Non-pigmented ciliary epithelial cell (primary cell): Measurements from ENCODE around the gene SDHAF2.
"Not testable (repeated sequence)": the region's sequence is repeated elsewhere in the genome, so short reads cannot be mapped to it uniquely, and the experiment has no call there.

Source experiments
- DNase-seq: peaks from one replicate; pipeline ENCODE4 v3.0.0-alpha.2; 2010; ENCODE audit warnings: low read depth

SDHAF2 gene

DNA sequence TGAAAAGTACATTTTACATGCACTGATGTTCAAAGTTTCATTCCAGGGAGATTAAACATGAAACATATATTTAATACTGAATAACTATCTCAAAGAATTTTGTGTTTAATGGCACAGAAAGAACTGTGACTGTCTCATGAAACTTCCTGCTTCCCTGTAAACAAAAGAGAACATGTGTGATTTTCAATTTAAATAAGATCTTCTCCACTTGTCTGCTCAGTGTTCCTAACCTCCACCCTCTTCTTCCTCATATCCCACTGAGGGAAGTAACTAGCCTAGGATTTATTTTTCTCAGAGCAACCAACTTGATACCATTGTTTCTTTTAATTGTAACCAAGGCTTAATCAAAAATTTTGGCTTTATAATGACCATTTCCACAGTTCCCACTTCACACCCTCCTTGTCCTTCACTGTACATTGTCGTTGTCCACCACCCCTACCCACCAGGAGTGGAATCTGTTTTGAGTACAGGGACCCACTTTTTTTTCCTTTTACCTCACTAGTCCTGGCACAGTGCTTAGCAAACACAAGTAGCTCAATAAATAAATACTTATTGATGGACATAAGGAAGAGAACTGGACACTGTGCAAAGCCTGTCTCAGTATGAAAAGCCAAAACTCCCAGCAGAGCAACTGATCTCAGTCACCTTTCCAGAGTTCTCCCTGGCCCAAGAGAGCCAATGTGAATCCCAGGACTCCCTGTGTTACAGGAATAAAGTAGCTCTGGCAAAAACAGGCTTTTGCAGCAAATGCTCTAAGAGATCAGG, 4.4 kb upstream of the SDHAF2 start:
- no peak for DNase-seq

DNA sequence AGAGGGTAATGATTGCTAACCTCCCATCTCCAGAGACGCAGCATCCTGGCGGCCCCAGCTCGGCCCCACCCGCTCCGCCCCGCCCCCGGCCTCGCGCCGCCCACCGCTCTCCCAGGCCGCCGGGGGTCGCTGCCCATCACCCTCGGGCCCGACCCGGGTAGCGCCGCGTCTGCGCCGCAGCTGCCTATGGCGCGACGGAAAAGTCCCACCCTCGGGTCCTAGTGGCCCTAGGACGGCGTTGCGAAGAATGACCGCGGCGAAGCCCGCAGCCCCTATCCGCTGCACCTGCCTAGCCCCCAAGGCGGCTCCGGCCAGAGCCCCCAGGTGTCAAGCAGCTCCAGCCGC, 606 bp upstream of the SDHAF2 start:
- DNase-seq, result no peak

DNA sequence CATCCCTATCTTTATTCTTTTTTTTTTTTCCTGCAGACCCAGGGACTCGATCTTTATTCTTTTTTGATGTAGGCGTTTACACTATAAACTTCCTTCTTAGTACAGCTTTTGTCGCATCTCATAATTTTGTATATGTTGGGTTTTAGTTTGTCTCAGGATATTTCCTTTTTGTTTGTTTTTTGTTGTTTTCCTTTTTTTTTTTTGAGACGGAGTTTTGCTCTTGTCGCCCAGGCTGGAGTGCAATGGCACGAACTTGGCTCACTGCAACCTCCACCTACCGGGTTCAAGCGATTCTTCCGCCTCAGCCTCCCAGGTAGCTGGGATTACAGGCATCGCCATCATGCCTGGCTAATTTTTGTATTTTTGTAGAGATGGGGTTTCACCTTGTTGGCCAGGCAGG, 915 bp downstream of the SDHAF2 start:
- DNase-seq, result not testable (repeated sequence)

DNA sequence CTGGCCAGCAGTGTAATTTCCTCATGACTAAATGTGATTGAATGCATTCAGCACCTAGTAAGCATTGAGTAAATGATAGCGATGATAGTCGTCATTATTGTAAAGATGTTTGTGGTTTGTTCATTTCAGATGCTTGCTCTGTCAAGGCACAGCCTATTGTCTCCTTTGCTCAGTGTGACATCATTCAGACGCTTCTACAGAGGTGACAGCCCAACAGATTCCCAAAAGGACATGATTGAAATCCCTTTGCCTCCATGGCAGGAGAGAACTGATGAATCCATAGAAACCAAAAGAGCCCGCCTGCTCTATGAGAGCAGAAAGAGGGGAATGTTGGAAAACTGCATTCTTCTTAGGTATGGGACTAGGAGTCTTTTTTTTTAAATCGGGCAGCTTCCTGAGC, 7.6 kb downstream of the SDHAF2 start:
- no peak for DNase-seq

DNA sequence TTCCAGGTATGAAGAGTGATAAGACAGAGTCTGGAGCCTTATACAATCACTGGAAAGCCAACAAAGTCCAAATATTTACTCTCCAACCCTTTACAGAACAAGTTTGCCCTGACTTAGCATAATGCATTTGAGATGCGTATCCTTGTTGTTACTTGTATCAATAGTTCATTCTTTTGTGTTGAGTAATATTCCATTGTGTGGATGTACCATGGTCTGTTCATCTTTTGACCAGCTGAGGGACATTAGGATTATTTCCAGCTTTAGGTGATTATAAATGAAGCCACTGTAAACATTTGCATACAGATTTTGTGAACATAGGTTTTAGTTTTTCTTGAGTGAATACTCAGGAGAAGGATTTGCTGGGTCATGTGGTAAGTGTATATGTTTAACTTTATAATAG, 9.7 kb downstream of the SDHAF2 start:
- DNase-seq, result no peak

DNA sequence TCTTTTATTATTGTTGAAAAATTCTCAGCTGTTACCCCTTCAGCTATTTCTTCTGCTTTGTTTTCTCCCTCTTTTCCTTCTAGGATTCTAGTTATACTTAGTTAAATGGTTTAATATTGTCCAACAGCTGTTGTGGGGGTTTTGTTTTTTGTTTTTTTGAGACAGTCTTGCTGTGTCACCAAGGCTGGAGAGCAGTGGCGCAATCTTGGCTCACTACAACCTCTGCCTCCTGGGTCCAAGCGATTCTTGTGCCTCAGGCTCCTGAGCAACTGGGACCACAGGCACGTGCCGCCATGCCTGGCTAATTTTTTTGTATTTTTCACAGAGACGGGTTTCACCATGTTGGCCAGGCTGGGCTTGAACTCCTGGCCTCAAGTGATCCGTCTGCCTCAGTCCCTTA, 12.7 kb downstream of the SDHAF2 start:
- no peak for DNase-seq

DNA sequence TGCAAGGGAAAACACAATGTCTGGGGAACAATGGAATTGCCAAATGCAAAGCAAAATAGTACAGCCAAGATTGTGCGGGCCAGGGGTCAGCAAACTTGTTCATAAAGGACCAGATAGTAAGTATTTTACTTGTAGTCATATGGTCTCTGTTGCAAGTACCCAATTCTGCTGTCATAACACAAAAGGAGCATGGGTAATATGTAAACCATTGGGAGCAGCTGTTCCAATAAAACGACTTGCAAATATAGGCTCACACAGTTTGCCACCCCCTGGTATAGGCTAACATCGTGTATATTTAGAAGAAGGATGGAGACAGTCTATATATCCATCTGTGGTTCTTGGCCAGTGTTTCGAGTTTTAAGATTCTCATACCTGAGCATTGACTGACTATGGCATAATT, 15.6 kb downstream of the SDHAF2 start:
- DNase-seq, result no peak

DNA sequence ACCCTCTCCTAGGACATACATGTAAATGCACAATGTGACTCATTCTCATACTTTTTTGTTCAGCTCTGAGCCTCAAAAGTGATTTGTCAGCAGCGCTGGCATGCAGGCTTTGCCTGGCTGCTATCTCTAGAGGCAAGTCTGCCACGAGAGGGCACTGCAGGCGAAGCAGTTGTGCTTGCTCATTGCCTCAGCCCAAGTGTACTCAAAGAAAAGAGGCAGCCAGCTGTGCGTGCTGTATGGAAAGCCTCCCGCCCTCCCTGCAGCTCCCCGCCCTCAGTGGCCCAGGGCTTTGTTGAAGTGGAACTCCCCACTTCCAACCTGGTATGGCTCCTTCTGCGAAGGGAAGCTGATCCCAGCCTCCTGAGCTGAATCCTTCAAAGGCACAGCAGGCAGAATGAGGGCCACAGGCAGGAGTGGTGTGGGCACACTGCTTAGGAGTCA, 16.3 kb downstream of the SDHAF2 start:
- peak; percentile 91 for DNase-seq

DNA sequence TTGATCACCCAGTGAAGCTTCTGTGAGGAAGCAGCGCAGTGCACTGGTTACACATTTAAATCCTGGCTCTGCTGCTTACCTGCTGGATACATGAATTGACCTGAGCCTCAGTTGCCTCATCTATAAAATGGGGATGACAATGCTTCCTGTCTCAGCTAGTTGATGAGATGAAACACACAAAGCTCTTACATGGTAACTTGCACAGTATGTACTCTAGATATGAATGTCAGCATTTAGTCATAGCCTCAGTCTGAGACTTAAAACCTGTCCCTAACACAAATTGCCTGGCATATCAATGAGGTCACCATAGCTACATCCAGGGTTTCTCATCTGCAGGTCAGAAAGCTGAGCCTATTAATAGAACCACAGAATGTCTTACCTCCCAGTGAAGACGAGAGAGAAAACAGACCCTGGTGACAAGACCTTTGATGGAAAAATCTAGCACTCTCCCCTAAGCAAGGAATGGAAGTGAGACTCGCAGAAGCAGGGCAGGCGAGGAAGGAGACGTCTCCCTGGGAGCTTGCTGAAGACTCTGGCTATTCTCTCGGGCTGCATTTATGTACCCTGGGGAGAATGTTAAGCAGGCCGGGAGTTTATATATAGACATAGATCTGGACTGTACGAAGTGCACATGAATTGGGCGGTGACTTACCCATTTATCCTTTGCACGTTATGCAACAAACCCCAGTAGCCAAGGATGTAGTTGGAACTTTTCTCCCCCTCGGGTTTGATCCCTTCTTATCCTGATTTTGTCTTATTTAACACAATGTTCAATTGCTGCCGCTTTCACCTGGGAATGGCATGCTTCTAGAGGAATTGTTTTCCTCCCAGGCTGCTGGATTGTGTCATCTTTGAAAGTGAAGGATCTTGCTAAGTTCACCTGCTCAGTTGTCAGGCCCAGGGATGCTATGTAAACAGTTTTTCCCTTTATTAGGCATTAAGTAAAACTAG, 18.0 kb downstream of the SDHAF2 start:
- no peak for DNase-seq

DNA sequence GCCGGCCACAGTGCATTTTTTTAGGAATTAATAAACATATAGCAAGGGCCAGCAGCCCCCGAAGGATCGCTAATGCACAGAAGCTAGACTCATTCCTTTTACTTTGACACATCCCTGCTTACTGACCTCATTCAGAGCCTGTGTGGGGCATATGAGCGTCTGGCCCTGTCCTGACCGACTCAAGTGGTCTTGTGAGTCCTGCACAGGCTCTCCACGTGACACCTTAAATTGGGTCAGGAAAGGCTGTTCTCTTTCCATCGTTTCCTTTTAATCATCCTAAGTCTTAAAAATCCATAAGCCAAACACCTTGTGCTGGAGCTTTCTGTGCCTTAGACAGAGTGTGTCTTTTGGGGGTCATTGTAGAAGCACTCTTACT, 18.6 kb downstream of the SDHAF2 start:
- no peak for DNase-seq

DNA sequence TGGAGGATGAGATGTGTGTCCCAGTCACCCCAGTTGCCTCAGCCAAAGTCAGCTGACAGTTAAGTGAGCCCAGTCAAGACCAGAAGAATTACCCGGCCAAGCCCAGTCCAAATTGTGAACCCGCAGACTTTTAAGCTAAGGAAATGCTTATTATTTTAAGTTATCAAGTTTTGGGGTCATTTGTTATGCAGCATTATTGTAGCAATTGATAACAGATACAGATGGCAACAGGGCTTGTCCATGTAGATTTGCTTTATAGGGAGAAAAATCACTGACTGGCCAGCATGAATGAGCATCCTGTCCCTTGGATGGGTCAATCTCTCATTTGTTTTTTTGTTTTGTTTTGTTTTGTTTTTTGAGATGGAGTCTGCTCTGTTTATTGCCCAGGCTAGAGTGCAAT, 22.9 kb downstream of the SDHAF2 start:
- DNase-seq, result no peak

DNA sequence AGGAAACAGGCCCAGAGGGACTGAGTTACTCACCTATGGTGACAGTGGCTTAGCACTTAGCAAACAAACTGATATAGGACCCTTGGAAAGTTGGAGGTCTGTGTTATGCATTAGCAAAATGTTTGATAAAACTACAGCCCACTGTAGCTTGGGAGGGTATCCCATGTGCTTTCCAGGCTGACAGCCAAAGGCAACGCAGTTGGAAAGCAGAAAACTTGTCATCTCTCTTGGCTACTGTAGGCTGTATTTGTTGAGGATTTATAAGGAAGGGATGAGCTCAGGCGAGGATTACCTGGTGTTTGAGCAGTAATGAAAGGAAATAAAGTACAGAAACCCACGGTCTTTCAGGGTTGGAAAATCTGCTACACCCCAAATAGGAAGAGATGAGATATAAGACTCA, 23.8 kb downstream of the SDHAF2 start:
- DNase-seq, result no peak

DNA sequence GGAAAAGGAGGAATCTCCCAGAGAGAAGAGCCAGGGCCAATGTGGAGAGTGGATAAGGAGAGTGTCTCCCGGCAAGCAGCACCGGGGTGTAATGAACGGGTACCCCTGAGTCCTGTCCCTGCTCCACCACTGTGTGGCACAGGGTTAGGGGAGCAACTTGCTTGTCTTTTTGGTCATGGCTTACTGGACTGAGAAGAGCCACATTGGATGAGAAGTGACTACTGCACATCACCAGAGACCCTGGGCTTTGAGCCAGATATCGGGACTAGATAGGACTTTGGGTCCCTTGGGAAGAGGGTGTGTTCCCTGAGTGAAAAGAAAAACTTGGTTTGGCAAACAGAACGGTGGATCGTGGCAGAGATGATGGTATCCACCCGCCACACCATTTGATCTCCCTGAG, 24.6 kb downstream of the SDHAF2 start:
- no peak for DNase-seq

DNA sequence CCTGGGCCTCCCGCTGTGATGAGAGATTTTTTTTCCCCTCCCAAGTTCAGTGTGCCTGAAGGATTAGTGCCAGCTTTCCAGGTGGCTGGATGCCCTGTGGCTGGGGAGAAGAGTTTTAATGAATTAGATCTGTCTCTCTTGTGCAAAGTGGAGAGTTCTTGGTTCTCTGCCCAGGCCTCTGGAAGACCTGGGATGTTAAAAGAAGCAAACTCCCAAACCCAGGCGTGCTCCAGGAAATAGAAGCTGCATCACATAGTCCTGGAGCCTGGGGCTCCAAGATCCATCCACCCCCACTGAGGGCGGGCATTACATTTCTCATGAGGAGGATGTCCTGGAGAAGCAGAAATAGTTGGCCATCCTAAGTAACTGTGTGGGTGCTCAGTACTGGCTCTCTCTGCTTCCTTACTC, 30.6 kb downstream of the SDHAF2 start:
- DNase-seq, result no peak

DNA sequence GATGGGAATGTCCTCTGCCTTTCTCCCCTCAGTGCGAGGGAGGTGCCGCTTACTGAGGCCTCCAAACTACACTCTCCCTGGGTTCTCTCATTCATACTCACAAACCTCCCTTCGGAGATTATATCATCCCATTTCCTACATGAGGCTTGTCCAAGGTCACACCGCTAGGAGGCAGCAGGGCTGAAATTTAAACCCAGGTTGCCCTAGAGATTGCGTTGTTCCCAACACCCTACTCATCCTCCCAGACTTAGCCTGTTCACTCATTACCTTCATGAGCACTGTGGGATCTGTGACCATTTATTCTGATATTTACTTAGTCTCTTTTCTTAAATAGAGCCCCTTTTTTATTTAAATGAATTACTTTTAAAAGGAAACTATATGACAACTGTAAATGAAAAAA, 31.1 kb downstream of the SDHAF2 start:
- no peak for DNase-seq

DNA sequence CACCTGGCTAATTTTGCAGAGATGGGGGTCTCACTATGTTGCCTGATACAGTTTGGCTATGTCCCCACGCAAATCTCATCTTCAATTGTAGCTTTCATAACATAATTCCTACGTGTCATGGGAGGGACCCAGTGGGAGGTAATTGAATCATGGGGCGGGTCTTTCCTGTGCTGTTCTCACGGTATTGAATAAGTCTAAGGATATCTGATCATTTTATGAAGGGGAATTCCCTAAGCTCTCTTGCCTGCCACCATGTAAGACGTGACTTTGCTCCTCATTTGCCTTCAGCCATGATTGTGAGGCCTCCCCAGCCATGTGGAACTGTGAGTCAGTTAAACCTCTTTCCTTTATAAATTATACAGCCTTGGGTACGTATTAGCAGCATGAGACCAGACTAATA, 37.7 kb downstream of the SDHAF2 start:
- not testable (repeated sequence) for DNase-seq

DNA sequence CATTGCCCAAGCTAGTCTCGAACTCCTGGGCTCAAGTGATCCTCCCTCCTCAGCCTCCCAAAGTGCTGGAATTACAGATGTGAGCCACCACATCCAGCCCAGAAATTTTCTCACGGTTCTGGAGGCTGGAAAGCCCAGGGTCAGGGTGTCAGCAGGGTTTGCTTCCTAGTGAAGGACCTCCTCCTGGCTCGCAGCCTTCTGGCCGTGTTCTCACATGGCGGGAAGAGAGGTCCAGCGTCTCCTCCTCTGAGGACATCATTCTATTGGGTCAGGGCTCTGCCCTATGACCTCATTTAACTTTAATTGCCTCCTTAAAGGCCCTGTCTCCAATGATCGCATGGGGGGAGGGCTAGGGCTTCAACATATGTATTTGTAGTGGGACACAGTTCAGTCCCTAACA, 38.1 kb downstream of the SDHAF2 start:
- no peak for DNase-seq

DNA sequence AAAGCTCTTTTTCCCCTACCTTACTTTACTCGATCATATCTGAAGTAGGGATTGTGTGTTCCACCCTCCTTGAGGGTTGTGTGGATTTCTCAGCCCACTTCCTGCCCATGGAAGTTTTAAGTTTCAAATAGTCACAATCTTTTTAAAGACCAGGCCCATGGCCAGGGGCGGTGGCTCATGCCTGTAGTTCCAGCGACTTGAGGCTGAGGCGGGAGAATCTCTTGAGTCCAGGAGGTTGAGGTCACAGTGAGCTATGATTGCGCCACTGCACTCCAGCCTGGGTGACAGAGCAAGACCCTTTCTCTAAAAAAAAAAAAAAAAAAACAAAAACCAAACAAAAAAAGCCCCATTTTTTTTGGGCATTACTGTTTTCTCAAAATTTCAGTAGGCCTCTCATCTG, 42.4 kb downstream of the SDHAF2 start:
- DNase-seq, result no peak

DNA sequence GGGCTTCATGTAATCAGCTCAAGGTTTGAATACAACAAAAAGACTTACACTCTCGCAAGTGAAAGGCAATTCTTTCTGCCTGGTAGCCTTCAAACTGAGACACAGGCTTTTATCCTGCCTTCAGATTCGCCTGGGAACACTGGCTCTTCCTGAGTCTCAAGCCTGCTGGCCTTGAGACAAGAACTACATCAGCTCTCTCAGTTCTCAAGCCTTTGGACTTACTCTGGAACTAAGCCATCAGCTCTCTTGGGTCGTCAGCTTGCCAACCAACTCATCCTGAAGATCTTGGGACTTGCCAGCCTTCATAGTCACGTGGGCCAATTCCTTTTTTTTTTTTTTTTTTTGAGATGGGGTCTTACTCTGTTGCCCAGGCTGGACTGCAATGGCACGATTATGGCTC, 42.9 kb downstream of the SDHAF2 start:
- DNase-seq, result no peak

DNA sequence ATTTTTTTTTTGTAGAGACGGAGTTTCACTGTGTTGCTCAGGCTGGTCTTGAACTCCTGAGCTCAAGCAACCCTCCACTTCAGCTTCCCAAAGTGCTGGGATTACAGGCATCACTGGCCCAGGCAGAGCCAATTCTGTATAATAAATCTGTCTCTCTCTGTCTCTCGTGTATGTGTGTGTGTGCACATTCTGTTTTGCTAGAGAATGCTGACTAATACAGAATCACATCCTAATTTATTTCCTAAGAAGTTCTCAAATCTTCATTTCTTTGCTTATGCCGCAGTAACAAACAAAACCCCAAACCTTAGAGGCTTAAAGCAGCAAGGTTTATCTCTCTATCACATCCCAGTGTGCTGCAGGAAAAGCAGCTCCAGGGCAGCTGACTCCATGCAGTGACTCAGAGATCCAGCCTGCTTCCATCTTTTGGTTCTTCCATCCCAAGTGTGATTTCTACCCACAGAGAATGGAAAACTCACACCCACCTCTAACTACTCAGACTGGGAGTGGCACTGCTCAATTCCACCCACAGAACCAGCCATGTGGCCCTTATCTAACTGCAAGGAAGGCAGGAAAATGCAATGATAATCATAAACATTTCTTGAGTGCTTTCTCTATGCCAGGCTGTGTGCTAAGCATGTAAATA, 43.6 kb downstream of the SDHAF2 start:
- DNase-seq, result peak; percentile 9

DNA sequence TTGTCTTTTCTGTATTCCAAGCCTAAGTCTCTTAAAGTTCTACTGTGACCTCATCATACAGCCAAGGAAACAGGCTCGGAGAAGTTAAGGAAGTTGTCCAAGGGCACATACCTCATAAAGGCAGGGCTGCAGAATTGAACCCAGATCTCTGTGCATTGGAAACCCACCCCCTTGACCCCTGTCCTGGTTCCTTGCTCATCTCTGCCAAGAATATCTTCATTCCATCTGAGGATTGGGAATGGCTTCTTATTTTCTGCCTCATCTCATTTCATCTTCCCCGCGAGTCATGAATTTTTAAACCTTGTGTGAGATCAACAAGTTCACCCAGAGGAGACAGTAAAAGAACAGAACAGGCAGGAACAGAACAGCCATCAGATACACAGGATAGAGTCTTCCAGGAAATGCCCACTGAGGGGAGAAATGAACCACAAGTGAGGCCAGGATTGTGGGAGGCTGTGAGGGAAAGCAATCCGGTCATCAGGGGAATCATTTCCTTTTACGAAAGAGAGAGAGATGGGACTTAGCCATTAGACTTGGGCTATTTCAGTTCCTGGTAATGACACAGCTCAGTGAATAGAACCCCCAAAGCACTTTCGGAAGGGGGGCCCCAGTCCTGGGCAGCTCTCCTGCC, 44.2 kb downstream of the SDHAF2 start:
- no peak for DNase-seq

DNA sequence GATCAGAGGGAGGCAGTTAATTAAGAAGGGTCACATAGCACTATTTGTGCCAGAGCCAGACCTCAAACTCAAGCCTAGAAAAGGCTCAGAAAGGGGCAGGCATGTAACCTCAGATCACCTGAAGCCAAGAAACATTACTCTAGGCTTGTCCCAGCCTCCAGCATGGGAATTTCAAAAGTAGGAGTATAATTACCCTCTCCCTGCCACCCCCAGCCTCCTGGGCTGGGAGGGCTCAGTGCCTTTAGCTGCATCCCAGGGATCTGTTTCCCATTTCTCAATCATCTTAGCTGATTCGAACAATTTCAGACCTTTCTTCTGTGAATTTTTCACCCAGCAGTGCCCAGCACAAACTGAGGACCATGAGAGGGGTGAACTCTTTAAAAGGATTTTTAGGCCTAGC, 45.5 kb downstream of the SDHAF2 start:
- DNase-seq, result no peak

DNA sequence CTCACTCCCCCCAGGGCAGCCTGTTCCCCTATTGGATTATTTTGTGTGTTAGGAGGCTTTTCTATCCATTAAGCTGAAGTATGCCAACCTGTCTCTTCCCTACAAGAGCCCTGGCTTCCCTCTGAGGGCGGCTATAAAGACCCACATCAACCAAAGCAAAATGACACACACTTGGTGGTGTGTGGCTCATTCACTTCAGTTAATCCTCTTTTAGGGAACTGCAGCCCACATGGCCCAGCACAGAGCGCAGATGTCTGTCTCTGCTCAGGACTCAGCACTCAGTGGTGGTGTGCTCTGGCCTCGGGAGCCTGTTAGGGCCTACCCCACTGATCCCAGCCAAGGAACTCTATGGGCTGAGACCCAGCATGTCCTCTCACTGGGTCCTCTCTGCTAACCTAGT, 46.4 kb downstream of the SDHAF2 start:
- no peak for DNase-seq
